GM10248 (cell line): ENCODE data around the gene SLC10A1.
"Not testable (repeated sequence)": the region's sequence is repeated elsewhere in the genome, so short reads cannot be mapped to it uniquely, and the experiment has no call there.

Experiments
- CTCF ChIA-PET: fragments of 300-600 bp; sonication (Branson Sonifier 250); formaldehyde crosslinking; extraction: SDS; loops from one replicate; lab custom pipeline; 2021; ENCODE audit warnings: antibody characterized with exemption; lab: Yijun Ruan, JAX
- POLR2A ChIA-PET: fragments of 350-650 bp; sonication (Branson Sonifier 250); formaldehyde crosslinking; extraction: SDS; loops from one replicate; lab custom pipeline; 2020; ENCODE audit warnings: antibody characterized with exemption; lab: Yijun Ruan, JAX
- DNase-seq: peaks from one replicate; pipeline ENCODE4 v3.0.0; 2012; ENCODE audit errors: extremely low spot score
- TF ChIP-seq, protein P1 (sequence below): IDR thresholded peaks from 2 replicates; pipeline ENCODE4 v1.5.1; 2012; ENCODE audit warnings: mild to moderate bottlenecking, low read depth; ENCODE audit errors: extremely low read depth, missing control alignments, control extremely low read depth

The SLC10A1 gene

DNA sequence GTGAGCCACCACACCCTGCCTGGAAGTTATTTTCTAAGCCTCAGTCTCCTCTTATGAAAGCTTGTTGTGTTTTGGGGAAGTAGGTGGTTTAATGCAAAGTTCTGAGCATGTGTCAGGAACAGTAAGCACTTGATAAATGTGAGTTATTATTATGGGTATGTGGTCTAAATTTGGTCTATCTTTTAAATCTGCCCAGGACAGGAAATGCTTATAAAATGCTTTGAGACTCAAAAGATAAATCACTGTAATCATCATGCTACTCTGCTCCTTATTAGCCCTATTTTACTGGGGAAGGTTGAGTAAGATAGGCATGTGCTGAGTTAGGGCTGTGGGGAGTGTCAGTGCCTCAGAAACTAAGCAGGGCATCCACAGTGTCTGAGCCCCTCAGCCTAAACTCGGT is 43.2 kb downstream of the SLC10A1 start:
- TF ChIP-seq, protein P1, sequence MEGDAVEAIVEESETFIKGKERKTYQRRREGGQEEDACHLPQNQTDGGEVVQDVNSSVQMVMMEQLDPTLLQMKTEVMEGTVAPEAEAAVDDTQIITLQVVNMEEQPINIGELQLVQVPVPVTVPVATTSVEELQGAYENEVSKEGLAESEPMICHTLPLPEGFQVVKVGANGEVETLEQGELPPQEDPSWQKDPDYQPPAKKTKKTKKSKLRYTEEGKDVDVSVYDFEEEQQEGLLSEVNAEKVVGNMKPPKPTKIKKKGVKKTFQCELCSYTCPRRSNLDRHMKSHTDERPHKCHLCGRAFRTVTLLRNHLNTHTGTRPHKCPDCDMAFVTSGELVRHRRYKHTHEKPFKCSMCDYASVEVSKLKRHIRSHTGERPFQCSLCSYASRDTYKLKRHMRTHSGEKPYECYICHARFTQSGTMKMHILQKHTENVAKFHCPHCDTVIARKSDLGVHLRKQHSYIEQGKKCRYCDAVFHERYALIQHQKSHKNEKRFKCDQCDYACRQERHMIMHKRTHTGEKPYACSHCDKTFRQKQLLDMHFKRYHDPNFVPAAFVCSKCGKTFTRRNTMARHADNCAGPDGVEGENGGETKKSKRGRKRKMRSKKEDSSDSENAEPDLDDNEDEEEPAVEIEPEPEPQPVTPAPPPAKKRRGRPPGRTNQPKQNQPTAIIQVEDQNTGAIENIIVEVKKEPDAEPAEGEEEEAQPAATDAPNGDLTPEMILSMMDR = no peak
- ChIA-PET CTCF (interaction anchor here (1.1 kb wide), 1 partner anchor 64 kb away, joined by 3 read pairs; no protein-coding TSS in a partner anchor), POLR2A (interaction anchor here (0.7 kb wide), 1 partner anchor 35 kb away, joined by 5 read pairs; no protein-coding TSS in a partner anchor)
- no peak for DNase-seq

DNA sequence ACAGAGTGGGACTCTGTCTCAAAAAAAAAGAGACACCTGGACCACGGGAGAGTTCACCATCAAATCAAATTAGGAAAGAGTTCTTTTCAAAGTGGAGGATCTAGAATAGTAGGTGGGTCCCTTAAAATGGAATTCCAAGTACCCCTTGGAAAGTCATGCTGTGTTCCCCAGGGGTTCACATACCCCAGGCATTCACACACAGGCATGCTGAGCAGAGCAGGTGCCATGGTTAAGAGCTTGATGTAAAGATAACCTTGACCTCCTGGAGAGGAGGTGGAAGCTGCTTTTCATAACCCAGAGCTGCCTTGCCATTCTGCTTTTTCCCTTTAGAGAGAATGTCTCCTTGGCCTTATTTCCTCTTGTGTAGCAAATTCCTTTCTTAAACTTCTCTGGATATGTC is 44.3 kb downstream of the SLC10A1 start:
- POLR2A ChIA-PET = interaction anchor here (0.9 kb wide), 1 partner anchor 170 kb away, joined by 3 read pairs; no protein-coding TSS in a partner anchor
- CTCF ChIA-PET = interaction anchor here (1.0 to 3.2 kb wide), 3 partner anchors 14 to 26 kb away, joined by 3 to 10 read pairs (median 3); partner anchors contain the start of gene SRSF5
- TF ChIP-seq, protein P1 = no peak
- DNase-seq = no peak

DNA sequence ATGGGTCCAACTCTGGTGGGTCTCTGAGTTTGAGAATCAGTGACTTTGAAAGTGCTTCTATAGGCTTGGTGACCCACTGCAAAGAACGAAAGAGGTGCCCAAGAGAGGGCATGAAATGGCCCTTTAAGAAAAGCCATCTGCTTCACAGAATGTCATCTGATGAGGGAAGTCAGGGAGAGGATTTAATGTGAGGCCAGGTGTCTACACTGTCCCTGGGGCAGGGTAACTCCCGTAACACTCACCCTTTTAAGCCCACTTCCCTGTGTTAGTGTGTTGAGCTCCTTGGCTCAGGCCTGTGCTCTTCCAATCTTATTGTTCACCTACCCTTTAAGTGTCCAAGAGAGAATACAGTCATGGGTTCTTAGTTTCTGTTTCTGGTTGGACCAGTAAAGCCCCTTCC is 46.5 kb downstream of the SLC10A1 start:
- POLR2A ChIA-PET = no interaction called here
- TF ChIP-seq, protein P1 = no peak
- CTCF ChIA-PET = interaction anchor here (1.1 to 3.7 kb wide), 6 partner anchors 8 to 37 kb away, joined by 3 to 18 read pairs (median 4); partner anchors contain the start of gene SRSF5
- no peak for DNase-seq

DNA sequence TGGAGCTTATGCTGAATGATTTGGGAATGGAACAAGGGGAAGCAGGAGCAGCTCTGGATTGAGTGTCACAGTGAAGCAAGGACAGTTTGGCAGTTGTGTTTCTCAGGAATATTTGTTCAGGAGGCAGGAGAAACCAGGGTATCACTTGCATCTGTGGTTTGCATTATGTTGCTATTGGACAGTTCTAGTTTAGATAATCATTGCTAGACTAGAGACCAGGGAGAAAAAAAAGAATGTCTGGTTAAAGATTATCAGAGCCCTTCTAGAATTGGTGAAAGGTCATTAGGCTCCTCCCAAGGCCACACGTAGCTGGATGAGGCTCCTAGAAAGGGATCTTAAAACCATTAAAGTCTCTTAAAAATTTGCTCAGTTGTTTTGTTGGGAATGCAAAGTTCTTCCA is 47.1 kb downstream of the SLC10A1 start:
- ChIA-PET CTCF (interaction anchor here (1.1 to 3.7 kb wide), 6 partner anchors 9 to 38 kb away, joined by 3 to 18 read pairs (median 4); partner anchors contain the start of gene SRSF5), POLR2A (no interaction called here)
- no peak for DNase-seq

DNA sequence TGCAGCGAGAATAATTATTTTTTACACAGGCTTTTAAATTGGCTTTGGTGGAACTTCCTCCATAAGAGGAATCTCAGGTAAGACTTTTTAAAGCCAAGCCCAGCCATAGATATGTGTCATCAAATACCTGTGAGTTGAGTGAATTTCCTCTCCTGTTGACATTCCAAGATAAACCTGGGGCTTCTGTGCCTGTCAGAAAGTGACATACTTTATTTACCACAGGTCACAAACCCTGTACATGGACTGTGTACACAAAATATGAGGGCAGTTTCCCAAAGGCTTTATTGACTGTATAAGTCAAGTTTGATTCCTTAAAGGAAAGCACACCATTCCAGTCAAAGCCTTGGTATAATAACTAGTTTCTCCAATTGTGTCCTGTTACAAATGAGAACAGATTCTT is 56.0 kb downstream of the SLC10A1 start:
- CTCF ChIA-PET = no interaction called here
- TF ChIP-seq, protein P1 = no peak
- no peak for DNase-seq
- POLR2A ChIA-PET = no interaction called here

More for the DNA sequence above, 47.1 kb downstream of the SLC10A1 start:
- TF ChIP-seq, protein P1 = no peak

DNA sequence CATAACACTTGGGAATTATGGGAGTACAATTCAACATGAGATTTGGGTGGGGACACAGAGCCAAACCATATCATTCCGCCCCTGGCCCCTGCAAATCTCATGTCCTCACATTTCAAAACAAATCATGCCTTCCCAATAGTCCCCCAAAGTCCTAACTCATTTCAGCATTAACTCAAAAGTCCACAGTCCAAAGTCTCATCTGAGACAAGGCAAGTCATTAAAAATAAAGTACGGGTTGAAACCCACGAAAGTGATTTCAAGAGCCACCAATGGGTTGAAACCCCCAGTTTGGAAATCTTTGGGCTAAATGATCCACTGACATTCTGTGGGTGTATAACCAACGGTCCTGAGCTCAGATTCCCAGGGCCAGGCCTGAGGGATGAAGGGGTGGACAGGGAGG is 60.6 kb downstream of the SLC10A1 start:
- POLR2A ChIA-PET, DNase-seq: not testable (repeated sequence)
- CTCF ChIA-PET = interaction anchor here (1.0 kb wide), 1 partner anchor 152 kb away, joined by 3 read pairs; no protein-coding TSS in a partner anchor

DNA sequence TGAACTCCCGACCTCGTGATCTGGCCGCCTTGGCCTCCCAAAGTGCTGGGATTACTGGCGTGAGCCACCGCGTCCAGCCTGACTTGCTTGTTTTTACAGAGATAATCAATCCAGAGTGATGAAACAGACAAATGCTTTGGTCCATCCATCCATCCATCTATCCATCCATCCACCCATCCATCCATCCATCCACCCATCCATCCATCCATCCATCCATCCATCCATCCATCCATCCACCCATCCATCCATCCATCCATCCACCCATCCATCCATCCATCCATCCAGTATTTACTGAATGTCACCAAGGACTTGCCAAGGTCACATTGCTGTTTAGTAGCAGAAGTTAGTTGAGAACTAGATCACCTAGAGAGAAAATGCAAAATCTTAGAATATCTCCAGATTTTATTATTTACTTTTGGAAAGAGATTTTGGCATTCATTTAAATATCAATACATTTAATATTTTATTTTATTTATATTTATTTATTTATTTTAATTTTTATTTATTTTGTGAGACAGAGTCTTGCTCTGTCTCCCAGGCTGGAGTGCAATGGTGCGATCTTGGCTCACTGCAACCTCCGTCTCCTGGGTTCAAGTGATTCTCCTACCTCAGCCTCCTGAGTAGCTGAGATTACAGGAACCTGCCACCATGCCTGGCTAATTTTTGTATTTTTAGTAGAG is 65.0 kb downstream of the SLC10A1 start:
- CTCF ChIA-PET = interaction anchor here (1.5 to 7.7 kb wide), 2 partner anchors 13 to 147 kb away, joined by 3 to 72 read pairs; no protein-coding TSS in a partner anchor
- DNase-seq, POLR2A ChIA-PET: not testable (repeated sequence)
